MG63 (cell line): ENCODE data around the gene TMEM132C. TPM values are rescaled to one million over a fixed set of nuclear protein-coding genes. Genes with fewer than 3 reads are reported as not detected.

Source experiments
- DNase-seq: peaks from one replicate; pipeline ENCODE4 v3.0.0-alpha.2; 2020
- H3K27me3 ChIP-seq: fragments of 250-450 bp; sonication (Bioruptor Pico); 2 replicates; pipeline ENCODE4 v1.5.1; 2020; ENCODE audit warnings: mild to moderate bottlenecking, moderate library complexity
- H3K36me3 ChIP-seq: fragments of 250-450 bp; sonication (Bioruptor Pico); 2 replicates; pipeline ENCODE4 v1.5.1; 2020; ENCODE audit warnings: mild to moderate bottlenecking, moderate library complexity
- H3K4me3 ChIP-seq: fragments of 250-450 bp; sonication (Bioruptor Pico); 2 replicates; pipeline ENCODE4 v1.5.1; 2020; ENCODE audit warnings: mild to moderate bottlenecking, moderate library complexity
- H3K9me3 ChIP-seq: fragments of 250-450 bp; sonication (Bioruptor Pico); 2 replicates; pipeline ENCODE4 v1.5.1; 2020; ENCODE audit warnings: mild to moderate bottlenecking, moderate library complexity
- total RNA-seq: library from RNA; depleted of rRNA; stranded (reverse); fragments of >200 nt; shearing (Covaris generic); gene quantifications from 2 replicates; pipeline ENCODE4 v1.2.3, GENCODE V29; 2014; ENCODE audit warnings: low replicate concordance

The TMEM132C gene
- total RNA-seq, 1 experiment from 2014 or later, result not detected

- H3K9me3 ChIP-seq, result no peaks in the 10 kb centered on the region
- no peaks in the 10 kb centered on the region for H3K27me3 ChIP-seq
- DNase-seq, result no peak
- no peak overlapping the region for H3K4me3 ChIP-seq
- no peaks in the 10 kb centered on the region for H3K36me3 ChIP-seq
These were observed 397.5 kb downstream of the TMEM132C start for GRCh38 chr12:128664501-128664900.

- H3K36me3 ChIP-seq, result no peaks in the 10 kb centered on the region
- no peaks in the 10 kb centered on the region for H3K9me3 ChIP-seq
- no peak overlapping the region for H3K4me3 ChIP-seq
- no peaks in the 10 kb centered on the region for H3K27me3 ChIP-seq
- DNase-seq, result no peak
These were observed 400.2 kb downstream of the TMEM132C start for GRCh38 chr12:128667193-128667592.

GRCh38 chr12:128671528-128672042, 404.6 kb downstream of the TMEM132C start:
- Histone ChIP-seq H3K4me3 (no peak overlapping the region), H3K9me3 (no peaks in the 10 kb centered on the region), H3K36me3 (no peaks in the 10 kb centered on the region), H3K27me3 (no peaks in the 10 kb centered on the region)
- DNase-seq, result no peak

- Histone ChIP-seq H3K36me3 (no peaks in the 10 kb centered on the region), H3K4me3 (no peak overlapping the region), H3K9me3 (no peaks in the 10 kb centered on the region), H3K27me3 (no peaks in the 10 kb centered on the region)
- no peak for DNase-seq
These were observed 405.5 kb downstream of the TMEM132C start for GRCh38 chr12:128672428-128672827.

- Histone ChIP-seq H3K9me3 (no peaks in the 10 kb centered on the region), H3K4me3 (no peak overlapping the region), H3K36me3 (no peaks in the 10 kb centered on the region), H3K27me3 (no peaks in the 10 kb centered on the region)
- DNase-seq, result no peak
These were observed 405.9 kb downstream of the TMEM132C start for GRCh38 chr12:128672893-128673292.

DNA sequence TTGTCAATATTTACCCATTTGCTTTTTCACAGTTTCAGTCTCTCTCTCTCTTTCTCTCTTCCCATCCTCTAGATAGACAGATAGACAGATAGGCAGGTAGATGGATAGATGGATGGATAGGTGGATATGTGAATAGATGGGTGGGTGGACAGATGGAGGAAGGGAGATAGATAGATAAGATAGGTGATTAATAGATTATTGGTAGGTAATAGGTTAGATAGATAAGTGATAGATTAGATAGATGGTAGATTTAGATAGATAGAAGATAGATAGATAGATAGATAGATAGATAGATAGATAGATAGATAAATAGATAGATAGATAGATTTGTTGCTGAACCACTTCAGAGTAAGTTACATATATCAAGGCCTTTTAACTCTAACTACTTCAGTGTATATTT, 408.6 kb downstream of the TMEM132C start:
- Histone ChIP-seq H3K36me3 (no peaks in the 10 kb centered on the region), H3K27me3 (no peaks in the 10 kb centered on the region), H3K4me3 (no peak overlapping the region), H3K9me3 (no peaks in the 10 kb centered on the region)
- no peak for DNase-seq

DNA sequence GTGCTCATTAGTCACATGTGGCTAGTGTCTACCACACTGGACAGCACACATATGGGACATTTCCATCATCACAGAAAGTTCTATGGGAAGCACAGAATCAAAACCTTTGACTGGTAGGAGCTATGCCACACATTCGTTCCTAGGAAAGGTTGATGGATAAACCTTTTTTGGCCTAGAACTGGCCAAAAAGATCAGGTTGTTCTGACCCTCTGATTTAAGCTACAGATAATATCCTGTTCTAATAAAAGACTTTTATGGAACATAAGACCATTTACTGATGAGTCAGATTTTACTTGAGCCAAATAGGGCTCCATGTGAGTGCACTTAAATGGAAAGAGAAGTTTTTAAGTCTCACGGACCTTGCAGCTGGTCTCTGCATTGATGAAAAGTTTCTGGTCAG, 413.6 kb downstream of the TMEM132C start:
- H3K27me3 ChIP-seq, result no peaks in the 10 kb centered on the region
- DNase-seq, result no peak
- no peaks in the 10 kb centered on the region for H3K36me3 ChIP-seq
- H3K4me3 ChIP-seq, result no peak overlapping the region
- H3K9me3 ChIP-seq, result no peaks in the 10 kb centered on the region

DNA sequence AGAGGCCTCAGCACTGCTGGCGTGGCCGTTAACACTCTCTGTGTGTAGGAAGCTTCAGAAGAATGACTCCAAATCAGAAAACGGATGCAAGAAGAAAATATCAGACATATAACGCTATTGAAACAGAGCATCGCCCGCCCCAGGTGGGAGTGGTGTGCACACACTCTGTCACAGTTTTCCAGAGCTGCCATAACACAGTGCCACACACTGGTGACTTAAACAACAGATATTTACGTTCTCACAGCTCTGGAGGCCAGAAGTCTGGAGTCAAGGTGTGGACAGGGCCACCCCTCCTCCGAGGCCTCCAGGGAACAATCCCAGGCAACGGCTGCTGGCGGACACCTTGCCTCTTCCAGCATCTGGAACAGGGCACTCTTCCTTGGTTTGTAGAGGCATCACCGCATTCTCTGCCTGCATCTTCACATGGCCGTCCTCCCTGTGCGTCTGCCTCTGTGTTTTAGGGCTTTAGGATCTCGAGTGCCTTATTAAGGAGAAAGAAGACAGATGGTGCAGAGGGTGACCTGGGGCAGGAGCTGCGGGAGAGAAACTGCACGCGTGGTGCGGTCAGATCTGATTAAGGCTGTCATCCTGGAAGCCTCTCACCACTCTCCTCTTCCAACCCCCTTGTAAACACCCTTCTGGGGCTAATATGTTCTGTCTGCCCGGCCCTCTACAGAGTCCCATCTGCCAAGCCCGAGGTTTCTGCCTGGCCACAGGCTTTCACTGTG, 415.7 kb downstream of the TMEM132C start:
- no peaks in the 10 kb centered on the region for H3K9me3 ChIP-seq

DNA sequence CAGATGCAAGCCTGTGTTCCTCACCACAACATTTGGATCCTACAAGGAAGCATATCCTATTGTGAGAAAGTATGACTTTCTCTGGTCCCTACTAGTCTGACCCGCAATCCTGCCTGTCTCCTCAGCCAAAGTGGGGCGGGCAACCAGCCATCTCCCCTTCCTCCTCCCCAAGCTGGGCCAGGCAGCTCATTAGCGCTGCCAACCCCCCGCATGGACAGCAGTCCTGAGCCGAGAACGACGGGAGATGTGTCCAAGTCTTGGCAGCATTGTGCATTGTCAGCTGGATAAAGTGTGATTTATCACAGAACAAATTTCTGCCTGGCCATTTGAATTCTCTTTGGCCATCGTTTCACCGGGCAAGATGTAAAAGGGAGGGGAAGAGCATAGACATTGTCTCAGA, 417.4 kb downstream of the TMEM132C start:
- Histone ChIP-seq H3K4me3 (no peak overlapping the region), H3K36me3 (no peaks in the 10 kb centered on the region), H3K27me3 (no peaks in the 10 kb centered on the region), H3K9me3 (no peaks in the 10 kb centered on the region)
- peak; percentile 8 for DNase-seq

More for the DNA sequence above, 415.7 kb downstream of the TMEM132C start:
- no peak for DNase-seq
- no peaks in the 10 kb centered on the region for H3K36me3 ChIP-seq
- no peaks in the 10 kb centered on the region for H3K27me3 ChIP-seq
- no peak overlapping the region for H3K4me3 ChIP-seq

DNA sequence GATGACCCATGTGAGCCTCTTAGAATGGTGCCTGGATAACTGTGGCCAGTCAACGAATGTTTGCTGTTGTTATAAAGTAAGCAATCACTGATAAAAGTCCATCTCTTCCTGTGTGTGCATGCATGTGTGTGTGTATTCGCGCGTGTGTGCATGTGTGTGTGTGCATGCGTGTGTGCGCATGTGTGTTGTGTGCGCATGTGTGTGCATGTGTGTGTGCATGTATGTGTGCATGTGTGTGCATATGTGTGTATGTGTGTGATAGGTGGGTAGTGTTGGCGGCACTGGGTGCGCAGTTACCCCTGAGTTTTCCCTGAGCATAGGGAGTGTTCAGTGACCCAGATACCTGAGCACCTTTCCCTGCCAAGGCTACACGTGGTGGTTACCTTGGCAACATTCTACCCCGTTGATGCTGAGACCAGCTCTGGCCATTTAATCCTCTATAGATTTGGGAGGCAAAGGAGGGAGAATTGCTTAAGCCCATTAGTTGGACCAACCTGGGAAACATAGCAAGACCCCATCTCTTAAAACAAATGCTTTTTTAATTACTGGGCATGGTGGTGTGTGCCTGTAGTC, 419.0 kb downstream of the TMEM132C start:
- H3K4me3 ChIP-seq, result no peak overlapping the region
- no peaks in the 10 kb centered on the region for H3K9me3 ChIP-seq
- H3K27me3 ChIP-seq, result no peaks in the 10 kb centered on the region
- DNase-seq, result no peak
- no peaks in the 10 kb centered on the region for H3K36me3 ChIP-seq

- H3K9me3 ChIP-seq, result no peaks in the 10 kb centered on the region
- no peaks in the 10 kb centered on the region for H3K27me3 ChIP-seq
These were observed 420.9 kb downstream of the TMEM132C start for GRCh38 chr12:128687851-128688250.

GRCh38 chr12:128690641-128691040, 423.7 kb downstream of the TMEM132C start:
- Histone ChIP-seq H3K4me3 (no peak overlapping the region), H3K36me3 (no peaks in the 10 kb centered on the region), H3K9me3 (no peaks in the 10 kb centered on the region), H3K27me3 (no peaks in the 10 kb centered on the region)
- no peak for DNase-seq

More at GRCh38 chr12:128687851-128688250, 420.9 kb downstream of the TMEM132C start:
- no peak overlapping the region for H3K4me3 ChIP-seq
- DNase-seq, result no peak
- no peaks in the 10 kb centered on the region for H3K36me3 ChIP-seq

DNA sequence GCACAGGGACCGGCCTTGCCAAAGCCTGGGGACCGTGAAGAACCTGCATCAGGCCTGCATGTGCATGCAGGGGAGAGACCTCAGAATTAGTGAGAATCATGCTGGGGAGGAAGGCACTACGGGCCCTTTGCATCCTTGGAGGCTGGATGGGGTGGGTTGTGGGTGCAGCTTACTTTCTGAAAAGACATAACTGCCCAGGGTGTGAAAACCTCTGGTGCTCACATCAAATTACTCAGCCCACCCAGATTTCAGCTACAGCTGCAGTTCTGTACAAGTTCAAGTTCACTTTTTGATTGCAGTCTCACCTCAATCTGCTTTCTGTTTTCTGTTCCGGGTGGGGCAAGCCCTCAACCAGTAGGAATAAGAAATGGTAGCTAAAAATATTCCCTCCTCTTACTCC, 426.1 kb downstream of the TMEM132C start:
- Histone ChIP-seq H3K9me3 (no peaks in the 10 kb centered on the region), H3K27me3 (no peaks in the 10 kb centered on the region), H3K4me3 (no peak overlapping the region), H3K36me3 (no peaks in the 10 kb centered on the region)
- DNase-seq, result no peak

- H3K27me3 ChIP-seq, result no peaks in the 10 kb centered on the region
- no peak for DNase-seq
- H3K9me3 ChIP-seq, result no peaks in the 10 kb centered on the region
- H3K36me3 ChIP-seq, result no peaks in the 10 kb centered on the region
- H3K4me3 ChIP-seq, result no peak overlapping the region
These were observed 426.8 kb downstream of the TMEM132C start for GRCh38 chr12:128693771-128694170.

DNA sequence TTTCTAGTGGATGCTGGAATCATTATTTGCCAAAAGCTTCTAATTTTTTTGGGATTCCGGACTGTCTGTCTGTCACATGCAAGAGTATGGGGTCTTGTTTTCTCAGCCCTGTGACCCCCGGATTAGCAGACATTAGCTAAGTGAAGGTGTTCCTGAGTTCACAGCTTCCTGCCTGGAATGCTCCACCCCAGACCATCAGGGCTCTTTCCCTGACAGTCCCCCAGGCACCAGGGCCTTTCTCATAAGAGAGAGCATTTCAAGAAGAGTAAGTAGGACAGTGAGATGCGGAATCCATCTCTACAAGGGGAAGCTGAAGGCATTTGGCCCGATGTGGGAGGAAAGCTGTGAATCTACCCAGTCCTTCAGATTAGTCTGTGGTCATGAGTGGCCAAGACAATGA, 427.5 kb downstream of the TMEM132C start:
- Histone ChIP-seq H3K9me3 (no peaks in the 10 kb centered on the region), H3K27me3 (no peaks in the 10 kb centered on the region), H3K36me3 (no peaks in the 10 kb centered on the region), H3K4me3 (no peak overlapping the region)
- DNase-seq, result no peak

GRCh38 chr12:128695697-128696096, 428.7 kb downstream of the TMEM132C start:
- no peak overlapping the region for H3K4me3 ChIP-seq
- no peaks in the 10 kb centered on the region for H3K9me3 ChIP-seq
- H3K27me3 ChIP-seq, result no peaks in the 10 kb centered on the region
- H3K36me3 ChIP-seq, result no peaks in the 10 kb centered on the region
- DNase-seq, result no peak

DNA sequence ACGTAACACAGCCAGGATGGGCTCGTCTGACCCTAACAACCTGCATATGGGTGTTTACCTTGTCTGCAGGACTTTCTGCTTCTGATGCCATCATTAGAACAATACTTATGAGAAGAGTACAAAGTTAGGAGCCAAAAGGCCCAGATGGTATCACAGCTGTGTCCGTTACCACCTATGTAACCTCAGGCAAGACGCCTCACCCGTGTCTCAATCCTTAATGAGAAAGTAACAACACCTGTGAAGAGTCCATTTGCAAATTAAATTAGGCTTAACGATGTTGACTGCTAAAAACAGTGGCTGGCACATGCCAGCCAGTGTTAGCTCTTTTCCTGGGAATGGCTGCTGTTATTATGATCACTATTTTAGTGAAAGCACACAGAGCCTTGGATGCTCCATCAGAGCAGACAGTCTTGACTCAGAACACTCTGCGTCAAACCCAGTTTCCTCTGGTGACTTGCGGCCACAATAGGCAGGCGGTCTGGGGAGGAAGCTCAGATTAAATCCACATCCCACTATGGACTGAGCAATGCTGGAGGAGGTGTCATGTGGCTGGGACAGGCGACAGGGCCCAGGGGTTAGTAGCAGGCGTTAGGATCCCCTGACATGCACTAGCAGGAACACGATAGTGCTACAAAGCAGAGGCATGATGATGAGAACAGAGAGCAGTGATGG, 431.5 kb downstream of the TMEM132C start:
- no peaks in the 10 kb centered on the region for H3K9me3 ChIP-seq
- no peaks in the 10 kb centered on the region for H3K36me3 ChIP-seq
- no peak overlapping the region for H3K4me3 ChIP-seq
- H3K27me3 ChIP-seq, result no peaks in the 10 kb centered on the region
- no peak for DNase-seq
